Mesendoderm (in vitro differentiated cells): Measurements from ENCODE around the gene CASZ1.

Experiments
- DNase-seq: peaks from one replicate; pipeline ENCODE4 v3.0.0; 2013
- H2AK5ac ChIP-seq: 2 replicates; pipeline ENCODE4 v1.6.1; 2013; ENCODE audit warnings: low read length, inconsistent platforms
- H2BK120ac ChIP-seq: 2 replicates; pipeline ENCODE4 v1.6.1; 2013; ENCODE audit warnings: low read depth, mild to moderate bottlenecking, low read length, moderate library complexity, mixed read lengths
- H2BK15ac ChIP-seq: replicated peaks from 2 replicates; pipeline ENCODE4 v1.6.1; 2013; ENCODE audit warnings: low read depth, mild to moderate bottlenecking, moderate library complexity
- H2BK5ac ChIP-seq: 2 replicates; pipeline ENCODE4 v1.6.1; 2013; ENCODE audit warnings: low read length, inconsistent platforms
- H3K18ac ChIP-seq: 2 replicates; pipeline ENCODE4 v1.6.1; 2013; ENCODE audit warnings: mild to moderate bottlenecking, low read length, mixed read lengths
- H3K23ac ChIP-seq: one replicate; pipeline ENCODE4 v1.6.1; 2013; ENCODE audit warnings: low read length
- H3K27ac ChIP-seq: 2 replicates; pipeline ENCODE4 v1.5.1; 2013; ENCODE audit warnings: low read depth, mild to moderate bottlenecking, inconsistent platforms, low read length, moderate library complexity
- H3K27me3 ChIP-seq: 2 replicates; pipeline ENCODE4 v1.6.1; 2013; ENCODE audit warnings: low read length, control low read depth, mild to moderate bottlenecking, inconsistent platforms; ENCODE audit not compliant: insufficient read depth, poor library complexity
- H3K36me3 ChIP-seq: 2 replicates; pipeline ENCODE4 v1.6.1; 2013; ENCODE audit warnings: low read length, inconsistent platforms; ENCODE audit not compliant: control insufficient read depth, insufficient read depth
- H3K4ac ChIP-seq: one replicate; pipeline ENCODE4 v1.6.1; 2013; ENCODE audit warnings: low read depth, mild to moderate bottlenecking, low read length, moderate library complexity
- H3K4me1 ChIP-seq: 2 replicates; pipeline ENCODE4 v1.6.1; 2013; ENCODE audit warnings: low read depth, low read length, inconsistent platforms; ENCODE audit not compliant: control insufficient read depth
- H3K4me2 ChIP-seq: 2 replicates; pipeline ENCODE4 v1.6.1; 2013; ENCODE audit warnings: low read length
- H3K4me3 ChIP-seq: 2 replicates; pipeline ENCODE4 v1.5.1; 2013; ENCODE audit warnings: mild to moderate bottlenecking, low read length
- H3K56ac ChIP-seq: one replicate; pipeline ENCODE4 v1.6.1; 2013; ENCODE audit warnings: low read length
- H3K79me1 ChIP-seq: 2 replicates; pipeline ENCODE4 v1.6.1; 2013; ENCODE audit warnings: low read length, inconsistent platforms
- H3K79me2 ChIP-seq: 2 replicates; pipeline ENCODE4 v1.6.1; 2013; ENCODE audit warnings: mild to moderate bottlenecking, low read length; ENCODE audit not compliant: control insufficient read depth, insufficient read depth
- H3K9ac ChIP-seq: 2 replicates; pipeline ENCODE4 v1.6.1; 2013; ENCODE audit warnings: low read length, inconsistent platforms
- H4K5ac ChIP-seq: one replicate; pipeline ENCODE4 v1.6.1; 2013; ENCODE audit warnings: low read length
- H4K8ac ChIP-seq: one replicate; pipeline ENCODE4 v1.6.1; 2013; ENCODE audit warnings: low read depth, mild to moderate bottlenecking, control low read depth, low read length, moderate library complexity
- WGBS: extraction: QIAGEN DNeasy Blood & Tissue Kit; methylation state at CpG from one replicate; pipeline ENCODE4 v1.1.7; 2013; ENCODE audit warnings: low lambda C conversion rate, missing lambda C conversion rate; ENCODE audit not compliant: insufficient coverage; ENCODE audit errors: extremely low coverage; 5-methylcytosine and 5-hydroxymethylcytosine counted together

The CASZ1 gene

DNA sequence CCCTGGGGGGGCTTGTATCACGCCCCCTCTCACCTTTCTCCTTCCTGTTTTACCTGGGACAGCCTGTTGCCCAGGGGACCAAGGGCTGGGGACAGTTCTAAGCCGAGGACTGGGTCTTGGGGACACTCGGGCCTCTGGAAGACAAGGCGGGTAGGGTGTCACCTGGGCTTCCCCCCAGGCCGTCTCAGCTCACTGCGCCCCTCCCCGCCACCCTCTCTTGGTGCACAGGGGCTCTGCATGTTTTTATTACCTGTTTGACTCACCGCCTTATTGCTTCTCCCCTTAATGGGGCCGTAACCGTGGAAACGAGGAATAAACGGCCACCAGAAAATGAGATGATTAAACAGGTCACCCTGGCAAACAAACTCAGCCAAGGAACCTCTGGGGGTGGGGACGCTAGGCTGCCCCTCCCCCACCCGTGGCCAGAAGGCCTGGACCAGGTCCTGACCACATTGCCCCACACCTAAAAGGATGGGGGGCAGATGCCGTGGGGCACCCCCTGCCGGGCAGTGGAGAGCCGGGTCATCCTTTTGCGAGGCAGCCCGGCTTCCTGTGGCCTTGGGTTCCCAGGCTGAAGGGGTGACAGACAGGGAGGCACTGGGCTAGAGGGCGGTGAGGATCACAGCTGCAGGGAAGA lies 109.9 kb downstream of the CASZ1 start:
- no peak overlapping the region for H4K8ac ChIP-seq
- H3K79me1 ChIP-seq = no peaks in the 10 kb centered on the region
- DNase-seq = peak; percentile 69
- no peak overlapping the region for H4K5ac ChIP-seq
- no peak overlapping the region for H2BK15ac ChIP-seq
- H2AK5ac ChIP-seq = no peak overlapping the region
- no CpG with 5 or more reads among the region's 20 CpGs for WGBS
- no peak overlapping the region for H3K4me2 ChIP-seq
- peak overlapping the region; percentile 49 for H3K56ac ChIP-seq
- H3K4ac ChIP-seq = peak overlapping the region; percentile 4
- H3K9ac ChIP-seq = no peak overlapping the region
- H2BK120ac ChIP-seq = no peak overlapping the region
- peaks cover 25% of the 10 kb centered on the region for H3K4me1 ChIP-seq
- H3K27ac ChIP-seq = no peak overlapping the region
- H3K23ac ChIP-seq = no peak overlapping the region
- H3K4me3 ChIP-seq = no peak overlapping the region
- H3K79me2 ChIP-seq = no peaks in the 10 kb centered on the region
- peak overlapping the region; percentile 34 for H3K18ac ChIP-seq
- no peaks in the 10 kb centered on the region for H3K27me3 ChIP-seq
- no peaks in the 10 kb centered on the region for H3K36me3 ChIP-seq
- H2BK5ac ChIP-seq = no peak overlapping the region

DNA sequence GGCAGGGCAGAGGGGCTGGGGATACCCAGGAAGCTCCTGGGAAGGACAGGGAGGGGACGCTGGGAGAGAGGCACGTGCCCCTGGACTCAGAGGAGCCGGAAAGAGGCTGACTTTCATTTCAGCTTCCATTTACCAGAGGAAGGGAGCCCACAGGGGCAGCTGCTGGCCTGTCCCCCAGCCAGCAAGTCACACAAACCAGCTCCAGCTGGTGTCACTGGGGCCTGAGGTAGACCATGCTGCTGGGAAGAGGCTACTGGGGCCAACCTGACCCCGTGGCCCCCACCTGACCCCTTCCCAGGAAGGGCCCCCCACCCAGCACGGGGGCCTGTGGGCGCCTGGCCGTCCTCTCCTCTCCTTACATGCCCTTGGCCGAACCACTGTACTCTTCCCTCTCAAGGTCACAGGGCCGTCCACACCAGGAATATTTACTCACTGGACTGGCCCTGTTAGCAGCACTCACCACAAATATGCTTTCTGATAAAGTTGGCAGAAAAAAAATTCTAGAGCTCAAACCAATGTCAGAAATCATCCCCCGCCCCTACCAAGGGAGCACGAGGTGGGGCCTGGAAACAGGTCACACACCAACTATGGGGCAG lies 110.5 kb downstream of the CASZ1 start:
- Histone ChIP-seq H3K4me3 (no peak overlapping the region), H3K27ac (no peak overlapping the region), H3K56ac (peak overlapping the region; percentile 47), H3K9ac (no peak overlapping the region), H3K18ac (peak overlapping the region; percentile 34), H2BK15ac (no peak overlapping the region), H3K79me1 (no peaks in the 10 kb centered on the region), H3K4me1 (peaks cover 25% of the 10 kb centered on the region), H3K27me3 (no peaks in the 10 kb centered on the region), H2BK5ac (no peak overlapping the region), H2BK120ac (no peak overlapping the region), H4K8ac (no peak overlapping the region), H3K23ac (no peak overlapping the region), H3K79me2 (no peaks in the 10 kb centered on the region), H2AK5ac (no peak overlapping the region), H3K36me3 (no peaks in the 10 kb centered on the region), H3K4me2 (no peak overlapping the region), H3K4ac (peak overlapping the region; percentile 4), H4K5ac (no peak overlapping the region)
- DNase-seq = no peak
- WGBS = no CpG with 5 or more reads among the region's 11 CpGs

DNA sequence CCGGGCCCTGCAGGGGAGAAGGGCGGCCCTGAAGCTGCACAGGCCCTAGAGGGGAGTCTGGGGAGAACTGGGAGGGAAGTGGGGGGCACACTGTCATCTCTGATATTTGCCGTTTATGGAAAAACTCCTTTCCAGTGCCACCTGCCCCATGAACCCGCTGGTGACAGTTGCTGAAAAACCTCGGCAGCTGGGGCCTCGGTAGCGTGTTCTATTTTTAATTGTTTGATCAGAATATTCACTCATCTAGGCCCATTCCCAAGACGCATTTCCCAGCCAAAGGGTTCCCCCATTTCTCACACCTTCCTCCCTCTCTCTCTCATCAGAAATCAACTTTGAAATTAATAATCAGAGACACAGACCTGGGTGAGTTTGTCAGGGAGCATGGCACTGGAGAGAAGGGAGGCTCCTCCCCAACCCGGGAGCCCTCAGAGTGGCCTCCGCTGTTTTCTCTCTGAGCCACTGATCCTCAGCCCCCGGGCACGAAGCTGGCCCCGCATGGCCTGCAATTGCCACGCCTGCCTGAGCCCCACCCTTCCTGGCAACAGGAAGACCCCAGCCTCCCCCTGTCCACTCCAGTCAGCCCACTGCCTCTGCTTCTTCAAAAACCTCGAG lies 111.1 kb downstream of the CASZ1 start:
- H3K4me3 ChIP-seq = no peak overlapping the region

DNA sequence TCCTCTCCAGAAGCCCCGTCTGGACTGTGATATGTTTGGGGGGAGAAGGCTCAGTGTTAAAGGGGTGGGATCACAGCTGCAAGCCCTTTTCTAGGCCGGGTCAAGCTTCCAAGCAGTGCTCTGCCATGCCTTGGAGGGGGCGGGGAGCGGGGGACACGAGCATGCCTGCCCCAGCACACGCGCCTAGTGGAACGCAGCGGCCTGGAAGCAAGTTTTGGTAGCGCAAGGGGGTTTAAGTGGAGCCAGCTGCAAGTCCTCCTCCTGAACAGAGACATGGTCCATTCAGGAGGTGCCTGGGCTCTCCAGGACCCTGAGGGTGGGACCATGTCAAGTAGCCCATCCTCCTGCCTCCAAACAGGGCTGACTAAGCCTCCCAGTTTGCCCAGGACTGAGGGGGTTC lies 112.2 kb downstream of the CASZ1 start:
- Histone ChIP-seq H3K23ac (no peak overlapping the region), H3K4ac (no peak overlapping the region), H4K8ac (no peak overlapping the region), H3K4me1 (peaks cover 27% of the 10 kb centered on the region), H3K4me2 (no peak overlapping the region), H3K36me3 (no peaks in the 10 kb centered on the region), H3K79me1 (no peaks in the 10 kb centered on the region), H3K27me3 (no peaks in the 10 kb centered on the region), H2BK15ac (no peak overlapping the region), H4K5ac (no peak overlapping the region), H3K18ac (no peak overlapping the region), H2BK5ac (no peak overlapping the region), H2AK5ac (no peak overlapping the region), H2BK120ac (no peak overlapping the region), H3K9ac (no peak overlapping the region), H3K27ac (no peak overlapping the region), H3K79me2 (no peaks in the 10 kb centered on the region), H3K56ac (peak overlapping the region; percentile 27), H3K4me3 (no peak overlapping the region)
- no peak for DNase-seq
- WGBS = no CpG with 5 or more reads among the region's 10 CpGs

More for the DNA sequence above, 111.1 kb downstream of the CASZ1 start:
- H3K23ac ChIP-seq = no peak overlapping the region
- no peak overlapping the region for H4K5ac ChIP-seq
- H2AK5ac ChIP-seq = no peak overlapping the region
- H2BK5ac ChIP-seq = no peak overlapping the region
- no peaks in the 10 kb centered on the region for H3K79me2 ChIP-seq
- H2BK15ac ChIP-seq = no peak overlapping the region
- no CpG with 5 or more reads among the region's 15 CpGs for WGBS
- H3K27ac ChIP-seq = no peak overlapping the region
- H3K4me2 ChIP-seq = no peak overlapping the region
- H3K4me1 ChIP-seq = peaks cover 25% of the 10 kb centered on the region
- no peak overlapping the region for H4K8ac ChIP-seq
- H3K36me3 ChIP-seq = no peaks in the 10 kb centered on the region
- H2BK120ac ChIP-seq = no peak overlapping the region
- H3K56ac ChIP-seq = peak overlapping the region; percentile 38
- no peak overlapping the region for H3K4ac ChIP-seq
- no peaks in the 10 kb centered on the region for H3K27me3 ChIP-seq
- no peak for DNase-seq
- H3K79me1 ChIP-seq = no peaks in the 10 kb centered on the region
- H3K18ac ChIP-seq = no peak overlapping the region
- no peak overlapping the region for H3K9ac ChIP-seq

DNA sequence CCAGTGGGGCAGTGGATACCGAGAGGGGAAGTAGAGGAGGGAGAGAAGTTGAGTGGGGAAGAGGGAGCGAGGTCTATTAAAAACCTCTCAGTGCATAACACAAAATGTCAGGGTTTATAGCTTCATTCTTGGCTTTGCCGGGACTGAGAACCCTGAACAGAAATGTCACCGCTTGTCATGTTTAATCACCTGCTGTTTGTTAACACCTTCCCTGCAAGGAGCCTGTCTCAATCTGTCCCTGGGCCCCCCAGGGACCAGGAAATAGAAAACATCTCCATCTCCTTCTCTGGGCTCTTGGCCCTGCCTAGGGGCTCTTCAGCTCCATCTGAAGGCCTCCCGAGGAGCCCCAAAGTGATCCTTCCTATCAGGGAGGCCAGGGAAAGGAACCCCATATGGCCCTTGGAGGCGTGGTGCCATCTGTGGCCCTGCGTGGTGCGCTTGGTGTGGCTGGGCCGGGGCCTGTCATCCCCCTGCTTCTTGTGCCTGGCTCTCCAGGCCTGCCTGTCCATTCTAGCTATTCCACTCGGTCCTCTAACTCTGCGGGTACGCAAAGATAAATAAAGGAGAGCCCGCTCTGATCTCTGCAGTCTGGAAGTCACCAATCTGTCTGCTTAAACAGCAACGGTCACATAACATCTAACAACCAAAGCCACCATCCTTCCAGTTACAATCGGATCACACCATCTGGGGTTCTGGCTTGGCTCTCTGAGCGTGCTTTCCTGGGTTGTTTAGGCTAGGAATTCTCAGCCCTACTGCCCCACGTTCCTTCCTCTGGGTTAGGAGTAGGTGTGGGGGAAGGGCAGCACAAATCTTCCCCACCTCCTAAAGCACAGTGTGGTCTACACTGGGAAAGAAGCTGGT lies 113.8 kb downstream of the CASZ1 start:
- Histone ChIP-seq H3K4me1 (peaks cover 30% of the 10 kb centered on the region), H3K4ac (no peak overlapping the region), H3K4me3 (no peak overlapping the region), H3K18ac (peak overlapping the region; percentile 4), H2AK5ac (no peak overlapping the region), H3K79me1 (no peaks in the 10 kb centered on the region), H3K36me3 (no peaks in the 10 kb centered on the region), H2BK120ac (no peak overlapping the region), H4K5ac (no peak overlapping the region), H4K8ac (no peak overlapping the region), H3K56ac (no peak overlapping the region), H3K79me2 (no peaks in the 10 kb centered on the region), H3K9ac (no peak overlapping the region), H3K27me3 (no peaks in the 10 kb centered on the region), H2BK5ac (no peak overlapping the region), H3K4me2 (no peak overlapping the region), H3K27ac (no peak overlapping the region), H2BK15ac (no peak overlapping the region), H3K23ac (no peak overlapping the region)
- no CpG with 5 or more reads among the region's 17 CpGs for WGBS
- DNase-seq = peak; percentile 44
